ENCODE measurements around the gene PDGFB. TPM values are rescaled to one million over a fixed set of nuclear protein-coding genes. Genes with fewer than 3 reads are reported as not detected.

The PDGFB gene
- total and polyA plus RNA-seq, 2 experiments from 2014 or later, result 2.2 to 8.0 TPM

DNA sequence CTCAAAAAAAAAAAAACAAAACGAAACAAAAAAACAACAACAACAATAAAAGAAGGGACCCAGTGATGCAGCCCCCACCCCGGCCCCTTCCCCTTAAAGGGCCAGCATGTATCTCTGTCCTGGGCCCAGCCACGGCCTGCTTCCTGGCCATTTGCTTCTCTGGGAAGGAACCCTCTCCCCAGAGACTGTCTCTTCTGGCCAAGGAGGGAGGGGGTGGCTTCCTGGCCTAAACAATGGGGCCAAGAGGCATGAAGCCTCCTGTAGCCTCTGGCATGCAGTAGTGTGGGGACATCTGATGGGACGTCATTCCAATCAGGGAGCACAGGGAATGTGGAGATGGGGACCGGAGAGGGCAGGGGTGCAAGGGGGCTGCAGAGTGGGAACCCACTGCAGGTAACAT, 25.5 kb upstream of the PDGFB start:
- Histone ChIP-seq H3K4me2 (no peak overlapping the region), H3K27me3 (ENCODE audit: insufficient read depth) (no peaks in the 10 kb centered on the region), H3K79me2 (replicated peaks; ENCODE audit: insufficient read depth) (no peaks in the 10 kb centered on the region), H3K27ac (ENCODE audit: low read depth) (no peak overlapping the region), H3K4me3 (no peak overlapping the region), H3F3A (replicated peaks; ENCODE audit: low read depth) (no peaks in the 10 kb centered on the region), H2AFZ (no peak overlapping the region), H3K4me1 (ENCODE audit: insufficient read depth) (no peaks in the 10 kb centered on the region), H4K20me1 (replicated peaks; ENCODE audit: insufficient read depth) (no peaks in the 10 kb centered on the region), H3K36me3 (ENCODE audit: insufficient read depth) (no peaks in the 10 kb centered on the region), H3K9me2 (ENCODE audit: insufficient read depth) (no peaks in the 10 kb centered on the region)
- Mint-ChIP-seq H3K36me3 (ENCODE audit: low read depth) (no peaks in the 10 kb centered on the region), H3K4me1 (peaks cover 5% of the 10 kb centered on the region; the same call in 1 of the 3 replicates), H3K27me3 (ENCODE audit: insufficient read depth, low read depth, poor library complexity) (peaks cover 13% of the 10 kb centered on the region), H3K27ac (no peak overlapping the region), H3K9me3 (no peaks in the 10 kb centered on the region; the same call in 2 of the 3 replicates), H3K4me3 (no peak overlapping the region)
- no peak for TF ChIP-seq POLR2AphosphoS5 (IDR thresholded peaks at IDR 0.05; ENCODE audit: low read depth)
- no peak for TF ChIP-seq ZNF114 (CRISPR knock-in tag; IDR thresholded peaks at IDR 0.05)
- DNase-seq (ENCODE audit: low spot score) (no peak), ATAC-seq (no peak)

DNA sequence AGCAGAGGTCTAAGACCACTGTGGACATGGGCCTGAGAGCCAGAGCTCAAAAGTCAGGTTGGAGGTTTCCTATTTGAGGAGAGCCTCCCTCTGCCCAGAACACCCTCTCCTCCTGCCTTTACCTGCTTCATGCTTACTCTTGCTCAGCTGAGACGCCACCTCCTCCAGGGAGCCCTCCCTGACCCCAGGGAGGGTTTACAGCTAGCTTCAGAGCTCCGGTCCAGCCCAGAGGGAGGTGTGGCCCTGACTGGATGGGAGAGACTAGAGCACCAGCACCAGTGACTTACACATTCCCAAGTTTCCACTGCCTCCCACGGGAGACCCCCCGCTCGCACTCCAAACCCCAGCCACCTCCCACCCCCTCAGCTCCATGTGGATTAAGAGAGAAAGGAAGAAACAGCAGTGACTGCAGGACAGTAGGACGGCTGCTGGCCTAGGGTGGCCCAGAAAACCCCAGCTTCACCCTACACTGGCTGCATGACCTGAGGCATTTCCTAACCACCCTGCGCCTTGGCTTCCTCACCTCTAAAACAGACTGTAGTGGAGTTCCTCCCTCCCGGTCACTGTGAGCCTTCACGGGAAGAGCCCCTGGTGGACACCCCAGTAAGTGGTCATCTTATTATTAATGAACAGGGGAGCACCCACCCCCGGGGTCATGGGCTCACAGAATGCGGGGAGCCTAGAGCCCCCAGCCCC, 24.5 kb upstream of the PDGFB start:
- Mint-ChIP-seq H3K27me3 (ENCODE audit: insufficient read depth, low read depth, poor library complexity) (peaks cover 15% of the 10 kb centered on the region), H3K4me1 (peaks cover 5% of the 10 kb centered on the region; the same call in 1 of the 3 replicates), H3K27ac (no peak overlapping the region), H3K4me3 (no peak overlapping the region), H3K9me3 (no peaks in the 10 kb centered on the region; the same call in 2 of the 3 replicates), H3K36me3 (ENCODE audit: low read depth) (no peaks in the 10 kb centered on the region)
- peak; percentile 45 for ATAC-seq
- Histone ChIP-seq H2AFZ (no peak overlapping the region), H3K4me3 (no peak overlapping the region), H3F3A (replicated peaks; ENCODE audit: low read depth) (no peaks in the 10 kb centered on the region), H4K20me1 (replicated peaks; ENCODE audit: insufficient read depth) (no peaks in the 10 kb centered on the region), H3K4me1 (ENCODE audit: insufficient read depth) (no peaks in the 10 kb centered on the region), H3K36me3 (ENCODE audit: insufficient read depth) (no peaks in the 10 kb centered on the region), H3K27me3 (ENCODE audit: insufficient read depth) (no peaks in the 10 kb centered on the region), H3K9me2 (ENCODE audit: insufficient read depth) (no peaks in the 10 kb centered on the region), H3K4me2 (no peak overlapping the region), H3K79me2 (replicated peaks; ENCODE audit: insufficient read depth) (no peaks in the 10 kb centered on the region), H3K27ac (ENCODE audit: low read depth) (no peak overlapping the region)
- DNase-seq (ENCODE audit: low spot score), result no peak
- no peak for TF ChIP-seq EZH2 (IDR thresholded peaks at IDR 0.05; ENCODE audit: low read depth, unreplicated experiment)
- TF ChIP-seq, protein P1, sequence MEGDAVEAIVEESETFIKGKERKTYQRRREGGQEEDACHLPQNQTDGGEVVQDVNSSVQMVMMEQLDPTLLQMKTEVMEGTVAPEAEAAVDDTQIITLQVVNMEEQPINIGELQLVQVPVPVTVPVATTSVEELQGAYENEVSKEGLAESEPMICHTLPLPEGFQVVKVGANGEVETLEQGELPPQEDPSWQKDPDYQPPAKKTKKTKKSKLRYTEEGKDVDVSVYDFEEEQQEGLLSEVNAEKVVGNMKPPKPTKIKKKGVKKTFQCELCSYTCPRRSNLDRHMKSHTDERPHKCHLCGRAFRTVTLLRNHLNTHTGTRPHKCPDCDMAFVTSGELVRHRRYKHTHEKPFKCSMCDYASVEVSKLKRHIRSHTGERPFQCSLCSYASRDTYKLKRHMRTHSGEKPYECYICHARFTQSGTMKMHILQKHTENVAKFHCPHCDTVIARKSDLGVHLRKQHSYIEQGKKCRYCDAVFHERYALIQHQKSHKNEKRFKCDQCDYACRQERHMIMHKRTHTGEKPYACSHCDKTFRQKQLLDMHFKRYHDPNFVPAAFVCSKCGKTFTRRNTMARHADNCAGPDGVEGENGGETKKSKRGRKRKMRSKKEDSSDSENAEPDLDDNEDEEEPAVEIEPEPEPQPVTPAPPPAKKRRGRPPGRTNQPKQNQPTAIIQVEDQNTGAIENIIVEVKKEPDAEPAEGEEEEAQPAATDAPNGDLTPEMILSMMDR (conservative IDR thresholded peaks at IDR 0.05; ENCODE audit: low read depth in 2 of 2), result peak in 1 of 2 experiments; percentile 16; a peak in 1 of 4 replicates
- TF ChIP-seq, protein P2, sequence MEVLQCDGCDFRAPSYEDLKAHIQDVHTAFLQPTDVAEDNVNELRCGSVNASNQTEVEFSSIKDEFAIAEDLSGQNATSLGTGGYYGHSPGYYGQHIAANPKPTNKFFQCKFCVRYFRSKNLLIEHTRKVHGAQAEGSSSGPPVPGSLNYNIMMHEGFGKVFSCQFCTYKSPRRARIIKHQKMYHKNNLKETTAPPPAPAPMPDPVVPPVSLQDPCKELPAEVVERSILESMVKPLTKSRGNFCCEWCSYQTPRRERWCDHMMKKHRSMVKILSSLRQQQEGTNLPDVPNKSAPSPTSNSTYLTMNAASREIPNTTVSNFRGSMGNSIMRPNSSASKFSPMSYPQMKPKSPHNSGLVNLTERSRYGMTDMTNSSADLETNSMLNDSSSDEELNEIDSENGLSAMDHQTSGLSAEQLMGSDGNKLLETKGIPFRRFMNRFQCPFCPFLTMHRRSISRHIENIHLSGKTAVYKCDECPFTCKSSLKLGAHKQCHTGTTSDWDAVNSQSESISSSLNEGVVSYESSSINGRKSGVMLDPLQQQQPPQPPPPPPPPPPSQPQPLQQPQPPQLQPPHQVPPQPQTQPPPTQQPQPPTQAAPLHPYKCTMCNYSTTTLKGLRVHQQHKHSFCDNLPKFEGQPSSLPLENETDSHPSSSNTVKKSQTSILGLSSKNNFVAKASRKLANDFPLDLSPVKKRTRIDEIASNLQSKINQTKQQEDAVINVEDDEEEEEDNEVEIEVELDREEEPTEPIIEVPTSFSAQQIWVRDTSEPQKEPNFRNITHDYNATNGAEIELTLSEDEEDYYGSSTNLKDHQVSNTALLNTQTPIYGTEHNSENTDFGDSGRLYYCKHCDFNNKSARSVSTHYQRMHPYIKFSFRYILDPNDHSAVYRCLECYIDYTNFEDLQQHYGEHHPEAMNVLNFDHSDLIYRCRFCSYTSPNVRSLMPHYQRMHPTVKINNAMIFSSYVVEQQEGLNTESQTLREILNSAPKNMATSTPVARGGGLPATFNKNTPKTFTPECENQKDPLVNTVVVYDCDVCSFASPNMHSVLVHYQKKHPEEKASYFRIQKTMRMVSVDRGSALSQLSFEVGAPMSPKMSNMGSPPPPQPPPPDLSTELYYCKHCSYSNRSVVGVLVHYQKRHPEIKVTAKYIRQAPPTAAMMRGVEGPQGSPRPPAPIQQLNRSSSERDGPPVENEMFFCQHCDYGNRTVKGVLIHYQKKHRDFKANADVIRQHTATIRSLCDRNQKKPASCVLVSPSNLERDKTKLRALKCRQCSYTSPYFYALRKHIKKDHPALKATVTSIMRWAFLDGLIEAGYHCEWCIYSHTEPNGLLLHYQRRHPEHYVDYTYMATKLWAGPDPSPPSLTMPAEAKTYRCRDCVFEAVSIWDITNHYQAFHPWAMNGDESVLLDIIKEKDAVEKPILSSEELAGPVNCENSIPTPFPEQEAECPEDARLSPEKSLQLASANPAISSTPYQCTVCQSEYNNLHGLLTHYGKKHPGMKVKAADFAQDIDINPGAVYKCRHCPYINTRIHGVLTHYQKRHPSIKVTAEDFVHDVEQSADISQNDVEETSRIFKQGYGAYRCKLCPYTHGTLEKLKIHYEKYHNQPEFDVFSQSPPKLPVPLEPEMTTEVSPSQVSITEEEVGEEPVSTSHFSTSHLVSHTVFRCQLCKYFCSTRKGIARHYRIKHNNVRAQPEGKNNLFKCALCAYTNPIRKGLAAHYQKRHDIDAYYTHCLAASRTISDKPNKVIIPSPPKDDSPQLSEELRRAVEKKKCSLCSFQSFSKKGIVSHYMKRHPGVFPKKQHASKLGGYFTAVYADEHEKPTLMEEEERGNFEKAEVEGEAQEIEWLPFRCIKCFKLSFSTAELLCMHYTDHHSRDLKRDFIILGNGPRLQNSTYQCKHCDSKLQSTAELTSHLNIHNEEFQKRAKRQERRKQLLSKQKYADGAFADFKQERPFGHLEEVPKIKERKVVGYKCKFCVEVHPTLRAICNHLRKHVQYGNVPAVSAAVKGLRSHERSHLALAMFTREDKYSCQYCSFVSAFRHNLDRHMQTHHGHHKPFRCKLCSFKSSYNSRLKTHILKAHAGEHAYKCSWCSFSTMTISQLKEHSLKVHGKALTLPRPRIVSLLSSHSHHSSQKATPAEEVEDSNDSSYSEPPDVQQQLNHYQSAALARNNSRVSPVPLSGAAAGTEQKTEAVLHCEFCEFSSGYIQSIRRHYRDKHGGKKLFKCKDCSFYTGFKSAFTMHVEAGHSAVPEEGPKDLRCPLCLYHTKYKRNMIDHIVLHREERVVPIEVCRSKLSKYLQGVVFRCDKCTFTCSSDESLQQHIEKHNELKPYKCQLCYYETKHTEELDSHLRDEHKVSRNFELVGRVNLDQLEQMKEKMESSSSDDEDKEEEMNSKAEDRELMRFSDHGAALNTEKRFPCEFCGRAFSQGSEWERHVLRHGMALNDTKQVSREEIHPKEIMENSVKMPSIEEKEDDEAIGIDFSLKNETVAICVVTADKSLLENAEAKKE (CRISPR knock-in tag; IDR thresholded peaks at IDR 0.05), result no peak

All from GM23338 (cell line).